HG03460 (cell line): Measurements from ENCODE around the gene EXOC3.
"Not testable (repeated sequence)": the region's sequence is repeated elsewhere in the genome, so short reads cannot be mapped to it uniquely, and the experiment has no call there.

Experiments used
- ATAC-seq: cut with Tn5 transposase; IDR thresholded peaks from one replicate; pipeline ENCODE4 v1.9.1; 2021; ENCODE audit not compliant: unreplicated experiment

EXOC3 gene

GRCh38 chr5:442335-443238 lies at the start of gene EXOC3:
Gene EXOC3, plus strand, starts transcription at chr5:443176. Its CDS starts 3,030 bp downstream, at chr5:446206.
- ATAC-seq: peak; percentile 93

GRCh38 chr5:393846-394275 lies 49.1 kb upstream of the EXOC3 start:
- ATAC-seq: no peak

GRCh38 chr5:394671-395155 lies 48.3 kb upstream of the EXOC3 start:
- no peak for ATAC-seq

GRCh38 chr5:395156-395920 lies 47.6 kb upstream of the EXOC3 start:
- ATAC-seq: no peak

DNA sequence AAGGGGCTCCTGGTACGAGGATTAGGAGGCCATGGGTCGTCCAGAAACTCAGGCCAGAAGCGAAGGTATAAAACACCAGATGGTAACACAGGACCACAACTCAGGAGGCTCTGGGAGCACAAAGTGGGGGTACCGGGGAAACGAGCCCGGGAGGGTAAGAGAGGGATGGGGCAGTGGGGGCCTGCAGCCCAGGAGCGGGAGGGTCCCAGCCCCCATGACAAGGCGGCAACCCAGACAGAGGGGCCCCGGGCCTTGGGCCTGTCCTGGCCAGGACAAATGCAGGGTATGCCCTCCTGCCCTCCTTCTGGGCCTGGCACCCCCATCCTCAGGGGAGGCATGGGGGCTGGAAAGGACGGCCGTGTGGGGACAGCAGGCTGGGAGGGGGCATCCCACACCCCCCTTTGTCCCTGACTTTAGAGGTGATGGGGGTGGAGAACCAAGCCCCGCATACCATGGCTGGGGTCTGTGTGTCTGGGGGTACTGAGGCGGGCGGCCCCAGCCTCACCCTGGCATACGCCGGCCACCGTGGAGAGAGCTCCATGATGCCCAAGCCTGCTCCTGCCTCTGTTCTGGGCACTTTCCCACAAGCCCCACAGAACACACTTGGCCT lies 47.0 kb upstream of the EXOC3 start:
- ATAC-seq: no peak

- no peak for ATAC-seq
Observed at GRCh38 chr5:396531-396961, 46.4 kb upstream of the EXOC3 start.

GRCh38 chr5:398141-398474 lies 44.9 kb upstream of the EXOC3 start:
- not testable (repeated sequence) for ATAC-seq

DNA sequence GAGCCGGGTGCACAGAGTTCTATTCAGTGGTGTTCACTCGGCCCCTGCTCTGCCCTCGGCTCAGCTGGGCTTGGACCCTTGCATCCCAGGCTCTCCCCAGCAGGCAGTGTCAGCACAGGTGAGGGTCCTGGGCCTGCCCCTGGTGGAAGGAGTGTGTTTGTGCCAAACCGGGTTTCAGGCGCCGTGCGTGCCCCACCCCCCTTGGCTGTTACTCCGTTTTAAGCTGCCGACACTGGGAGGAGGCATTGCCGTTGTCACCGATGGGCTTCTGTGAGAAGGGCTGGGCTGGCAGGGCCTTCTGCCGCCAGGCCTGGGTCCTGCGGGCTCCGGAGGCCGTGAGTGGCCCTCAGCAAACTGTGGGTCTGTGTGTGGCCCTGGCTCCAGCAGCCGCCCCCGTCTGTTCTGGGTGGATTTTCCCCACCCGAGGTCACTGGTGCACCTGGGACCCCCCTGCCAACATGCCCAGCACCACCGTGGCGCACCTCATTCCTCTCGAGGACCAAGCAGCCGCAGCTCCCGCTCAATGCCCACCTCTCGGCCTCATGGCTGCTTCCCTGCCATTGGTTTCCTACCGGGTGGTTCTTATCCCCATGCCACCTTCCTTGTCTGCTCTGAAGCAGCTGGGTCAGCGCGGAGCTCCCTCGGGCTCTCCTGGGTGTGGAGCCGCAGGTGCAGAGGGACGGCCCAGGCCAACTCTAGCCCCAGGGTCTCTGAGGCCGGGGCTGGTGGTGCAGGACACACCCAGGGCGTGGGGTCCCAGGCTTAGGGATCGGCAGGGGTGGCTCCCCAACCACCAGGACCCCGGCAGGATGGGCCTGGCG lies 44.3 kb upstream of the EXOC3 start:
- no peak for ATAC-seq

DNA sequence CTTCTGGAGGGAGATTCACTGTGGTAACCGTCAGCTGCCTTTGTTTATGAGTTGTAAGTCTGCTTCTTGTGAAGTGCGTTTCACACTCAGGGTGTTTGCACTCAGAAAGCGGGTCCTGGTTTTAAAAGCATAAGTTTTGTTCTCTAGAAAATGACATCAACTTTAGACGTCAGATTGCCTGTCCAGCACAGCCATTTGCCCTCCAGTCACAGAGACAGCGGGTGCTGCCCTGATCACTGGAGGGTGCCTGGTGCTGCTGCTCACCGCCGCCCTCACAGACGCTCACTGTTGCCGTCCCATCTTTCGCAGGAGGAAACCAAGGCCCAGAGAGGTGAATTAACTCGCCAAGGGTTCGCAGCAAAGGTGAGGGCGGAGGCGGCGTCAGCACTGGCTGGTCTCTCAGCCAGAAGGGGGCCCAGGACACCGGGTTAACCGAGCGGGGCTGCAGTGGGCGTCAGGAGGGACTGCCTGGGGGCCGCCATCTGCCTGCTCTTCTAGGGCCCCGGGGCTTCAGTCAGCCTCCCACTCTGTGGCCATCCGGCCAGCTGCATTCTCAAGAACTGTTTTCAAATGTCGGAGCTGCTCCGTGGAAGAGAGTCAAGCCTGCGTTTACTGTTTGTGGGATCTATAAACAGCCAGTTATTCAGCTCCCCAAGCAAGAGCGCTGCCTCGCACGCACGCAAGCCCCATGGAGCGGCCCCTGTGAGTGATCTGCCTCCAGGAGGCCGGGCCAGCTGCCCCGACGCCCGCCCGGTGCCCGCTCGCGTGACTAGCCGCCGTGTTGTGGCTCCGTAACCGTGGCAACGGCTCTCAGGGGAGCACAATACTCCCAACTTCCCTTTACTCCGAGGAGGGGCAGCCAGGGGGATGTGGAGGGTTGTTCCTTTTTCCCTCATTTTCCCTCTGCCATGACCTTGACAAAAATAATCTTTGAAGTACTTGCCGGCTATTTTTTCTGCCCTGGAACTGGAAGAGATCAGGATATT lies 43.4 kb upstream of the EXOC3 start:
- peak; percentile 65 for ATAC-seq

- ATAC-seq: peak; percentile 9
Observed at GRCh38 chr5:400282-401145, 42.5 kb upstream of the EXOC3 start.

DNA sequence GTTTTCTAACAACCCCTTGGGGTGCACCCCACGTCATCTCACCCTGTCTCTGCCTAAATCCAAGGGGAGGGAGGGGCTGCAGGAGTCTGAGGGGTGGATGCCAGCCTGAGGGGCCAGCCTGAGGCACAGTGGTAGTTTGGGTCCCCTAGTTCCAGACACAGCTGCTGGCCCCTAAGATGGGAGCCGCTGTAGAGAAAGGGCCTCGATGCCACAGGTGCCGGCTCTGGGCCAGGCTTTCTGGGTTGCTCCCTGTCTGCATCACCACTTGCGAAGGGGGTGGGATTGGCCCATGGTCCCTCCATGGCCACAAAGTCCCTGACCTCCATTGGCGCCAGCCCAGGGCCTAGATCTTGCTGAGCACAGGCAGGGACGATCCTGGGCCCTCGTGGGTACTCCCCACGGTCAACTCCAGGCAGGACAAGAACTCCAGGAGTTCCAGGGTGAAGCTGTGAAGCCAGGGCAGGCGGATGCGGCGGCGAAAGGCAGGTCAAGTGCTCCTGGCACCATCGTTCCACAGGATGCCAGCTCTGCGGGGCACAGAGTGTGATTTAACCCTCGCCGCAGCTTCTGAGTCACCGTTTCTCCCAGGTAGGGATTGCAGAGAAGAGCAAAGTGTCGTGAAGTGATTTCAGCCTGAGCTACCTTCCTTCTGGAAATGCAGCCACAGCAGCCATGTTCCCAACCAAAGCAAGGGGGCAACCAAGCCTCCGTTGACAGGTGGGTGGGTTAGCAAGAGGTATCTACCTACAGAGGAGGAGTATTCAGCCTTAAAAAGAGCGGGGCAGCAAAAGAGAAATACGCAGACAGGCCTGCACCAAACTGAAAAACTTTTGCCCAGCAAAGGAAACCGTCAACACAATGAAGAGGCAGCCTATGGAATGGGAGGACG lies 41.6 kb upstream of the EXOC3 start:
- ATAC-seq: no peak

DNA sequence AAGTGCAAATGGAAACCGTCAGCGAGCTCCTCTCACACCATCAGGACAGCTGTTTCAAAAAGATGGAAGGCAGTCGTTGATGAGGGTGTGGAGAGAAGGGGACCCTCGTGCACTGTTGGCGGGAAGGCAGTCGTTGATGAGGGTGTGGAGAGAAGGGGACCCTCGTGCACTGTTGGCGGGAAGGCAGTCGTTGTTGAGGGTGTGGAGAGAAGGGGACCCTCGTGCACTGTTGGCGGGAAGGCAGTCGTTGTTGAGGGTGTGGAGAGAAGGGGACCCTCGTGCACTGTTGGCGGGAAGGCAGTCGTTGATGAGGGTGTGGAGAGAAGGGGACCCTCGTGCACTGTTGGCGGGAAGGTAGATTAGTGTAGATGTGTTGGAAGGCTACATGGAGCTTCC lies 40.8 kb upstream of the EXOC3 start:
- ATAC-seq: not testable (repeated sequence)

DNA sequence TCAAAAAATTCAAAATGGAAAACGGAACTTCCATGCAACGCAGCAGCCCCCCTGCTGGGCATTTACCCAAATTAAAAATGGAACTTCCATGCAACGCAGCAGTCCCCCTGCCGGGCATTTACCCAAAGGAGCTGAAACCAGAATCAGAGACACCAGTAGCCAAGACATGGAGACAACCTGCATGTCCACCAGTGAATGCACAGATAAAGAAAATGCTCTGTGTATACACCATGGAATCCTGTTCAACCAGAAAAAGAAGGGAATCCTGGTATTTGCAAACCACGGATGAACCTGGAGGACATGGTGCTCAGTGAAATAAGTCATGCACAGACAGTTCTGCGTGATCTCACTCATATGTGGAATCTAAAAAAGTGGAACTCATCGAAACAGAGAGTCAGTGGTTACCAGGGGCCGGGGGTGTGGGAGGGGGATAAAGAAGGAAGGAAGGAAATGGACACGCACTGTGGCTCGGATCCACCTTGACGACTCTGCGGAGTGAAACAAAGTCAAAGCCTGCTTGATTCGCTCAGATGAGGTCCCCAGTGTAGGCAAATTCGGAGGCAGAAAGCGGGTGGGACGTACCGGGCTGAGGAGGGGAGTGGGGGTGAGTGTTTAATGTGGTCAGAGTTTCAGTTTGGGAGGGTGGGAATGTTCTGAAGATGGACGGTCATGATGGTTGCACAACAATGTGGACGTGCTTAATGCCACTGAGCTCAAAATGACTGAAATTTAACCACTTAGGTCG lies 40.2 kb upstream of the EXOC3 start:
- ATAC-seq: peak; percentile 60

DNA sequence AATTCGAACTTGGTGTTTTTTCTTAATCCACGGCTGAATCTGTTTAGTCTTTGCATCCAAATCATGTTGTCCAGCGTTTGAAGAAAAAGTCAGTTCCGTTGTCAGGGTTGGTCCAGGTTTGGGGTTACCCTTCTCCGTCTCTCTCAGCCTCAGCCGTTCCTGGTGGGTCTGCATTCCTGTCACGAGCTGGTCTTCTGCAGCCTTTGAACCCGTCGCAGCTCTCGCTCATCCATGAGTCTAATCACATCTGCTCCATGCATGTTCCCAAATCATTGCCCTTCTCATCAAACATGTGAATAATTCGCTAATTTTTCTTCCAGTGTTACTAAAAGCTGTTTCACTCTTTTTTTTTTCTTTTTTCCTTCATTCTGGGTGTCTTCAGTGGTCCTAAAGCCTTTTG lies 39.0 kb upstream of the EXOC3 start:
- no peak for ATAC-seq

DNA sequence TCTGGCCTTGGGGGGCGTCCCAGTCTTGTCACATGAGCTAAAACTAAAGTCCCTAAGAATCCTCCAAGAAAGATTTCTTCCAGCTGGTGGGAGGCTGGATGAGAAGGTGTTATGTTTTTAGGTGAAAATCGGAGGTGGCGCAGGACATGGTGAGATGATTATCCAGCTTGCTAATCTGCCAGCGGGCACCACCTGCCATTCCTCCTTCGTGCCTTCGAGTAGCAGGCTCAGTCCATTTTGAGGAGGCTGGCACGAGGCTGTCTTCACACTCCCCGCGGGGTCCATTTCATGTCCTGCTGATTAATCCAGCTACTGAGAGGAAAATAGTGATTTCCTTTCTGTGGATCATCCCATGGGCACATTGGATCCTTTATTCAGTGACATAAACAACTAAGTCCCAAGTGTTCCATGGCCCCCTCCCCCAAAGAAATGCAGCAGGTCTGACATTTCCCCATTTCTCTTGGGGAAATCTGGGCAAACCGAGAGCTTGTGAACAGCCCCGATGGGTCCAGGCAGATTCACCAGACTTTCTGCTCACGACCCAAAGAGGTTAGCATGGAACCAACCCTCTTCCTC lies 38.2 kb upstream of the EXOC3 start:
- ATAC-seq: no peak

- ATAC-seq: no peak
Observed at GRCh38 chr5:405421-405820, 37.6 kb upstream of the EXOC3 start.
